OCI-LY3 (cell line): ENCODE results near the gene FOXE3.

Experiments
- H2AFZ ChIP-seq: fragments of 200-600, 300-600 bp; shearing (Covaris generic); 2 replicates; pipeline ENCODE4 v1.6.0; 2014; ENCODE audit warnings: antibody characterized with exemption, low read depth, low read length
- H3K27ac ChIP-seq: fragments of 200-600, 300-600 bp; sonication (generic); 2 replicates; pipeline ENCODE4 v1.5.1; 2014; ENCODE audit warnings: mild to moderate bottlenecking, low read length, moderate library complexity, mixed read lengths
- H3K27me3 ChIP-seq: fragments of 200-600, 300-600 bp; sonication (generic); 2 replicates; pipeline ENCODE4 v1.6.1; 2014; ENCODE audit warnings: low read depth, low read length, mixed read lengths
- H3K36me3 ChIP-seq: fragments of 200-600, 300-600 bp; sonication (generic); replicated peaks from 2 replicates; pipeline ENCODE3; 2014; ENCODE audit warnings: low read depth, low read length, mixed read lengths
- H3K4me1 ChIP-seq: fragments of 300-600, 200-600 bp; sonication (generic); 2 replicates; pipeline ENCODE4 v1.6.1; 2014; ENCODE audit warnings: low read length, mixed read lengths
- H3K4me2 ChIP-seq: fragments of 200-600, 300-600 bp; sonication (generic); 2 replicates; pipeline ENCODE4 v1.6.1; 2014; ENCODE audit warnings: low read length, mixed read lengths
- H3K4me3 ChIP-seq: fragments of 300-600, 200-600 bp; sonication (generic); 2 replicates; pipeline ENCODE4 v1.5.1; 2014; ENCODE audit warnings: antibody characterized with exemption, mild to moderate bottlenecking, low read length, moderate library complexity
- H3K79me2 ChIP-seq: fragments of 300-600, 200-600 bp; shearing (Covaris generic); 2 replicates; pipeline ENCODE4 v1.6.1; 2014; ENCODE audit warnings: mild to moderate bottlenecking, low read length, mixed read lengths
- H3K9ac ChIP-seq: fragments of 300-600, 200-600 bp; shearing (Covaris generic); 2 replicates; pipeline ENCODE4 v1.6.0; 2014; ENCODE audit warnings: mild to moderate bottlenecking, low read length, moderate library complexity
- H3K9me3 ChIP-seq: fragments of 200-600, 300-600 bp; shearing (Covaris generic); 2 replicates; pipeline ENCODE4 v1.6.1; 2014; ENCODE audit warnings: low read length, mixed read lengths; ENCODE audit not compliant: insufficient read depth
- H4K20me1 ChIP-seq: fragments of 200-600, 300-600 bp; sonication (generic); 2 replicates; pipeline ENCODE4 v1.6.1; 2016; ENCODE audit warnings: low read length, mixed read lengths; ENCODE audit not compliant: insufficient read depth
- EZH2phosphoT487 ChIP-seq: fragments of 200-600 bp; shearing (Covaris generic); IDR thresholded peaks from 2 replicates; pipeline ENCODE4 v1.6.1; 2018; ENCODE audit warnings: antibody characterized with exemption, mixed run types, low read depth
- TF ChIP-seq, protein P1 (sequence below): fragments of 200-600, 300-600 bp; sonication (generic); IDR thresholded peaks from 2 replicates; pipeline ENCODE4 v1.5.1; 2014; ENCODE audit warnings: antibody characterized with exemption, low read length, low read depth

FOXE3 gene

DNA sequence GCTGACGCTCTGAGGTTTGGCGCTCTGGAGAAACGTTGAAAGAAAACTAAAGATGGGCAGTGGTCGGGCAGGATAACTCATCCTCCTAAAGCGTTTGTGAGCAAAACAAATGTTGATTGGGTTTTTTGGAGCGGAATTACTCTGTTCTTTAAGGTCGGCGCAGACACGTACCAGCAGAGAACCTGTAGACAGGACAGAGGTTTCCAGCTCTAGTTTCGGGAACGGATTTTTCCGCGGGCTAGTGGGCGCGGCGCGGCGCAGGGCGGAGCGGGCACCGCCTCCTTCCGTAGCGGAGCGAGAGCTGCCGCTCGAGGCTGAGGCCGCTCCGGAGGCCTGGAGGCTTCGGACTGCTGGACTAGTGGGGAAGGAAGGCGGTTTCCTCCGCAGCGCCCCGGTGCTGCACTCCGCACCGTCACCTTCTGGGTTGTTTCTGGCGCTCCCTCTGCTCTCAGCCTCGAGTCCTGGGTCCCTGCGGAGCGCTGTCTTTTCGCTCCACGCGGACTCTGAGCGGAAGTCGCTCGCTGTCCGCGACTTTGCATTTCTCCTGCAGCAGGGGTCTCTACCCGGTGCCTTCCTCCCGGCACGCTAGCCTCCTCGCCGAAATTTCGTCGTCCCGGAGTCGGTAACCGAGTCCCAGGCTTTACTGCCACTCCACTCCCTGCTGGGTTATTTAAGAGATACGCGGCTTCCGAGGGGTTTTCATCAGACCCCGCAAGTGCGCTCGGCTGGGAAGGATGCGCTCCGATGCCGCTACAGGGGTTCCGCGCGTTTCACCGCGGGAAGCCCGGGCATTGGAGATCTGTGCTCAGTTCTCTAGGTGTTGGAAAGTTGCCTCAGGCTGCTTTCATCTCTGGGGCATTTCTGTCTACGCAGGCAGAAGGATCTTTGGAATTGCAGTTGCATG, 28.7 kb downstream of the FOXE3 start:
- Histone ChIP-seq H3K9ac (no peak overlapping the region), H3K36me3 (no peaks in the 10 kb centered on the region), H3K4me1 (no peaks in the 10 kb centered on the region), H3K4me2 (no peak overlapping the region), H3K79me2 (no peaks in the 10 kb centered on the region), H2AFZ (no peak overlapping the region), H3K4me3 (no peak overlapping the region), H3K9me3 (no peaks in the 10 kb centered on the region), H3K27ac (no peak overlapping the region), H4K20me1 (no peaks in the 10 kb centered on the region), H3K27me3 (peaks cover 5% of the 10 kb centered on the region; the same call in 1 of the 2 replicates)
- no peak for TF ChIP-seq EZH2phosphoT487
- TF ChIP-seq, protein P1, sequence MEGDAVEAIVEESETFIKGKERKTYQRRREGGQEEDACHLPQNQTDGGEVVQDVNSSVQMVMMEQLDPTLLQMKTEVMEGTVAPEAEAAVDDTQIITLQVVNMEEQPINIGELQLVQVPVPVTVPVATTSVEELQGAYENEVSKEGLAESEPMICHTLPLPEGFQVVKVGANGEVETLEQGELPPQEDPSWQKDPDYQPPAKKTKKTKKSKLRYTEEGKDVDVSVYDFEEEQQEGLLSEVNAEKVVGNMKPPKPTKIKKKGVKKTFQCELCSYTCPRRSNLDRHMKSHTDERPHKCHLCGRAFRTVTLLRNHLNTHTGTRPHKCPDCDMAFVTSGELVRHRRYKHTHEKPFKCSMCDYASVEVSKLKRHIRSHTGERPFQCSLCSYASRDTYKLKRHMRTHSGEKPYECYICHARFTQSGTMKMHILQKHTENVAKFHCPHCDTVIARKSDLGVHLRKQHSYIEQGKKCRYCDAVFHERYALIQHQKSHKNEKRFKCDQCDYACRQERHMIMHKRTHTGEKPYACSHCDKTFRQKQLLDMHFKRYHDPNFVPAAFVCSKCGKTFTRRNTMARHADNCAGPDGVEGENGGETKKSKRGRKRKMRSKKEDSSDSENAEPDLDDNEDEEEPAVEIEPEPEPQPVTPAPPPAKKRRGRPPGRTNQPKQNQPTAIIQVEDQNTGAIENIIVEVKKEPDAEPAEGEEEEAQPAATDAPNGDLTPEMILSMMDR, result no peak

DNA sequence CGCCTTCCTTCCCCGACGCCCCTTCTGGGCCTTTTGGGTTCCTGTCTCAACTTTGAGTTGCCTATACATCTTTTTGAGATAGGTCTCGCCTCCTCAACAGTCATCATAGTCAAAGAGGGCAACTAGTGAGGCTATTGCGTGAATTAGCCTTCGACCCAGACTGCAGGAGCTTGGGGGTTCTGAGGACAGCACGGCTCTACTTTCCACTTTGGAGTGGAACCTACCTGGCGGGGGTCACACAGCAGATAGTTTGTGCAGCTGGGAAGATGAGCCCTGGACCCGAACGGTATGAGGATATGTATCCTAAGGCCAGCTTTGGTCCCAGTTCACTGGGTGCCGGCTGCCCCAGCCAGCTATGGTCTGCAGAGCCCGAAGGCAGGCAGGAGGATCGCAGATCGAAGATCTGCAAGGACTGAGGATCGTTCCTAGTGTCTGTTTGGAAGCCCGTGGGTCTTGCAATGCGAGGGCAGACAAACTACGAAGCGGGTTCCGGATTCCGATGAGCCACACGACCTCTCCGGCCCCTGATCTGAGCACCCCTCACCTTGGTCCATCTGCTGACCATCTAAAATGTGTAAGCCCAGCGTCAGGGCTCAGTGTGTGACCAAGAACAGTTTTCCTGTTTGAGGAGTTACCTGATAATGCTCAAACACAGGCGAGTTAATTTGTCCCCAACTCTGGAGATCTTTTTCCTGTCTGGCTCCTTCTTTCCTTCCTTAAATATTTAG, 29.9 kb downstream of the FOXE3 start:
- TF ChIP-seq EZH2phosphoT487, result no peak
- TF ChIP-seq, protein P1, result no peak
- Histone ChIP-seq H3K4me1 (no peaks in the 10 kb centered on the region), H3K27ac (no peak overlapping the region), H3K9ac (no peak overlapping the region), H3K9me3 (no peaks in the 10 kb centered on the region), H3K4me3 (no peak overlapping the region), H3K36me3 (no peaks in the 10 kb centered on the region), H3K79me2 (no peaks in the 10 kb centered on the region), H2AFZ (no peak overlapping the region), H3K4me2 (no peak overlapping the region), H4K20me1 (no peaks in the 10 kb centered on the region), H3K27me3 (peaks cover 5% of the 10 kb centered on the region; the same call in 1 of the 2 replicates)

GRCh38 chr1:47448462-47449222, 32.6 kb downstream of the FOXE3 start:
- Histone ChIP-seq H3K9ac (no peak overlapping the region), H2AFZ (no peak overlapping the region), H4K20me1 (no peaks in the 10 kb centered on the region), H3K27ac (no peak overlapping the region), H3K4me2 (no peak overlapping the region), H3K4me1 (no peaks in the 10 kb centered on the region), H3K27me3 (peaks cover 5% of the 10 kb centered on the region; the same call in 1 of the 2 replicates), H3K79me2 (no peaks in the 10 kb centered on the region), H3K36me3 (no peaks in the 10 kb centered on the region), H3K9me3 (no peaks in the 10 kb centered on the region), H3K4me3 (no peak overlapping the region)
- no peak for TF ChIP-seq EZH2phosphoT487
- TF ChIP-seq, protein P1, result no peak
